HG03108 (cell line): ENCODE results near the gene LRRFIP2.

Experiments used
- ATAC-seq: cut with Tn5 transposase; IDR thresholded peaks from one replicate; pipeline ENCODE4 v1.9.1; 2021; ENCODE audit warnings: moderate library complexity; ENCODE audit not compliant: unreplicated experiment

LRRFIP2 gene

GRCh38 chr3:37118163-37118562 lies 56.2 kb downstream of the LRRFIP2 start:
- no peak for ATAC-seq

- ATAC-seq = no peak
Observed at GRCh38 chr3:37117548-37117947, 56.8 kb downstream of the LRRFIP2 start.

GRCh38 chr3:37116998-37117397 lies 57.4 kb downstream of the LRRFIP2 start:
- no peak for ATAC-seq

GRCh38 chr3:37115446-37115845 lies 58.9 kb downstream of the LRRFIP2 start:
- ATAC-seq = no peak

GRCh38 chr3:37114251-37115145 lies 59.9 kb downstream of the LRRFIP2 start:
- ATAC-seq = no peak

- no peak for ATAC-seq
Observed at GRCh38 chr3:37112987-37113386, 61.4 kb downstream of the LRRFIP2 start.

GRCh38 chr3:37111199-37111598 lies 63.2 kb downstream of the LRRFIP2 start:
- no peak for ATAC-seq

- no peak for ATAC-seq
Observed at GRCh38 chr3:37107846-37108245, 66.5 kb downstream of the LRRFIP2 start.

GRCh38 chr3:37103103-37103808 lies 71.1 kb downstream of the LRRFIP2 start:
- ATAC-seq = no peak

GRCh38 chr3:37100411-37100810 lies 74.0 kb downstream of the LRRFIP2 start:
- no peak for ATAC-seq

GRCh38 chr3:37099469-37099868 lies 74.9 kb downstream of the LRRFIP2 start:
- ATAC-seq = no peak

GRCh38 chr3:37098884-37099283 lies 75.5 kb downstream of the LRRFIP2 start:
- no peak for ATAC-seq

- no peak for ATAC-seq
Observed at GRCh38 chr3:37097776-37098175, 76.6 kb downstream of the LRRFIP2 start.

- ATAC-seq = no peak
Observed at GRCh38 chr3:37096975-37097374, 77.4 kb downstream of the LRRFIP2 start.

- ATAC-seq = no peak
Observed at GRCh38 chr3:37096288-37096687, 78.1 kb downstream of the LRRFIP2 start.

- ATAC-seq = no peak
Observed at GRCh38 chr3:37094636-37095035, 79.7 kb downstream of the LRRFIP2 start.

- ATAC-seq = no peak
Observed at GRCh38 chr3:37093481-37093880, 80.9 kb downstream of the LRRFIP2 start.

GRCh38 chr3:37092484-37092883 lies 81.9 kb downstream of the LRRFIP2 start:
- ATAC-seq = no peak

GRCh38 chr3:37087870-37088269 lies 86.5 kb downstream of the LRRFIP2 start:
- no peak for ATAC-seq

- no peak for ATAC-seq
Observed at GRCh38 chr3:37086918-37087317, 87.5 kb downstream of the LRRFIP2 start.

- no peak for ATAC-seq
Observed at GRCh38 chr3:37082317-37082716, 92.1 kb downstream of the LRRFIP2 start.

- ATAC-seq = no peak
Observed at GRCh38 chr3:37075955-37076354, 98.4 kb downstream of the LRRFIP2 start.
